ENCODE results near the gene SCYGR8.
A peak's percentile ranks its signal among the peaks of the same experiment; 100 is the strongest.

SCYGR8 gene

GRCh38 chr2:227765788-227766372, 20.2 kb downstream of the SCYGR8 start:
- no peak for DNase-seq

GRCh38 chr2:227766373-227766883, 20.7 kb downstream of the SCYGR8 start:
- peak; percentile 29 for DNase-seq

- no peak for DNase-seq
These were observed 22.1 kb downstream of the SCYGR8 start for GRCh38 chr2:227767830-227768229.

- no peak for DNase-seq
These were observed 26.5 kb downstream of the SCYGR8 start for GRCh38 chr2:227772197-227772661.

DNA sequence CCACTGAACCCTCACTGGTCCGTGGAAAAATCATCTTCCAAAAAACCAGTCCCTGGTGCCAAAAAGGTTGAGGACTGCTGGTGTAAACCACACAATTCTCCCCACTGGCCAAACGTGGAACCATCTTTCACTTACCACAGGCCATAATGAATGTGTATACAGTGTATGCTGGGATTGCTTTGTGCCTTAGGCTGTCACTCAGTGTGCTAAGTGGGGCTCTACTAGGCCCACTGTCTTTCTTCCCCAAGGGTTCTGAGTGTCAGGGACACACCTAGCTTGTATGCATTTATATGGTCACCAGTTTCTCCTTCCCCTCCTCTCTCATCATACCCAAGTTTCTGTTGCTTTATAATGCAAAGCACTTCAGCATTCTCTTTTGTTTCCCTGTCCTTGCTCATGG, 27.2 kb downstream of the SCYGR8 start:
- DNase-seq: no peak

GRCh38 chr2:227774011-227774624, 28.4 kb downstream of the SCYGR8 start:
- DNase-seq: no peak

DNA sequence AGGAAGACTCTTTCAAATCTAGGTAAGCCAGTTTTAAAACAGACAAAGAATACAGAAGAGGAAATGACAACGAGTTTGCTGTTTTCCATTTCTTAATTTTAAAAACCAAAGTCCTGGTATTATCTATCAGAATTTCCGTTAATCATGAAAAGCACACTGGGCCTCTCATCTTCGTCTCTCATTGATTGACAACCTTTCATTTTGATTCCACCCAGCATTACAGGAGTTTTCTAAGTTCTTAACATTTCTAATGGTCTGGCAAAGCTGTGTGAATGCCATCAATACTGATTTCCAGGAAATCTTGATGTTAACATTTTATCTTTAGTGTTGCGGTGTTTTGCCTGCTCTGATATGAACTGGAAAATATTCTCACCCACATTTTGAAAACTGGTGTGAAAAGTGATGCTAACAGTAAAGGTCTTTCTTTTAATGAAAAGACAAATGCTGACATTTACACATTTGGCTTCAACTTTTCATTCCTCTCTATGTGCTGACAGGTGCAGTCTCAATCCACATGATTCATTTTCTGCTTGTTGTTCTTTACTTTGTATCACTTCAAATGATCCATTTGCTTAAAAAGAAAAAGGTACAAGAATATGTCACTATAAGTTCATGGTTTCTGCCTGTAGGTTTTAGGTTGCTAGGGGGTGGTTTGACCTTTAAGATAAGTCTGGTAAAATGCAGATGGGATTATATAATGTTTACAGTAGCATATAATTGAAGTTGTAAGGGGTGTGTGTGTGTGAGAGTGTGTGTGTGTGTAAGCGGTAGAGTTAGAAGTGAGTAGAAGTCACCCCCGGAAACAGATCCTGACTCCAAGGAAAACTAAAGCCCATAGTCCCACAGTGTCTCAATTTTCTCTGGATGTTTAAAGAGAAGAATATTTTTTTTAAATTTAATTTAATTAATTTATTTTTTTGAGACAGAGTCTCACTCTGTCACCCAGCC, 29.5 kb downstream of the SCYGR8 start:
- no peak for DNase-seq

DNA sequence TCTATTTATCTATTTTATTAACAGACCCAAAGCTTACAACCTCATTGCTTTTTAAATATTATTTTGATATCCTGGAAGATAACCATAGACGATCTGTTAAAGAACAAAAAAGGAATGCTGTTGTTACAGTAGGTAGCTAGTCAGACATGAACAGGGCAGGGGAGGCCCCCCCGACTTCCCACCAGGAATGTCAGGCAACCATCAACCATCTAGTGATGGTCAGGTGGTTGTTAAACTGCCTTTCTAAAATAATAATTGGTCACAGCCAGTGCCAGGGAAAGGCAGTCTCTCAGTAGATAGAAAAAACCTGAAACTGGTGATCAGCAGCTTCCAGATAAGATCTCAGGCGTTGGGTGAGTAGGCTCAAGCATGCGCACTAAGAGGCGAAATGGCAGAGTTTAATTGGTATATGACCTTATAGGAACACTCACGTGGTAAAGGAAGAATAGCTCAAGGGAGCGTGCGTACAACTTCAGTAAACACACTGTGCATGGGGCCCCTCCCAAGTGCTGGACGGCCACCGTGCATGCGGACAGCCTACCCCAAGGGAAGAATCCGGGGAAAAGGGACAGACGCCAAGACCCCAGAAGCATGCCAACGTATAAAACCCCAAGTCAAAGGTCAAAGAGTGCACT, 35.4 kb downstream of the SCYGR8 start:
- no peak for DNase-seq

GRCh38 chr2:227781841-227782240, 36.1 kb downstream of the SCYGR8 start:
- DNase-seq: no peak

- DNase-seq: no peak
These were observed 37.1 kb downstream of the SCYGR8 start for GRCh38 chr2:227782804-227783203.

- no peak for DNase-seq
These were observed 37.9 kb downstream of the SCYGR8 start for GRCh38 chr2:227783404-227784138.

DNA sequence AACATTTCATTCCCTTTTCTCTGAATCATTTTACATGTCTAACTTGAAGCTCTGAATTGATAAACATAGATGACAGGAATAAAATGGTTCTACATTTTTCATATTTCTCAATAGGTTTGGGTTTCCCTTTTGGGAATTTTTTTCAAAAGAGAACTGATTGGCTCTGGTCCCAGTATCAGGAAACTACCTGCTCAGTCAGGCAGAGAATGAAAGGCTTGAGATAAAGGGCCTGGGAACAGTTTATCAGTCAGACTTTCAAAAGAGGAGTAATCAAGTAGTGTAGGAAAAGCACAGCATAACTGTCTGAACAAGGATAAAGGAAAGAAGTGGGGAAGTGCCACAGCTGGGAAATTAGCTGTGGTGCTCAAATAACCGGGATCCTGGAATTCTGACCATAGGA, 39.6 kb downstream of the SCYGR8 start:
- no peak for DNase-seq

- no peak for DNase-seq
These were observed 42.9 kb downstream of the SCYGR8 start for GRCh38 chr2:227788561-227789018.

DNA sequence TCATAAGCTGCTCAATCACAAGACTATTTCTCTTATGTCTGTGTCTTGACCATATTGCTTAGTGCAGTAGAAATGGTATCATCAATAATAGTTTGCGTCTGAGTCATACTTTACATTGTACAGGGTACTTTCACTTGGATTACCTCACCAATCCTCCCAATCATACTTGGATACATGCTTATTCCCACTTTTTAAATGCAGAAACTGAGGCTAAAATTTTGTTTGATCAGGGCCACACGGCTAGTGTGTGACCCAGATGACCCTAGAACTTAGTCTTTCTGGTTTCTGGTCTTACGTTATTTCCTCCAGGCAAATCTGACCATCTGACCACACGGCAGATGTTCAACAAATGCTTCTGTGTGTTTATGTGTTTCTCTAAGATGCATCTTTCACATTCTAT, 44.1 kb downstream of the SCYGR8 start:
- no peak for DNase-seq

- no peak for DNase-seq
These were observed 47.5 kb downstream of the SCYGR8 start for GRCh38 chr2:227793148-227793712.

Measured in NCI-H146 (cell line).